Breast epithelium (tissue), 4 donors: ENCODE results near the gene AADACL4. TPM values are rescaled to one million over a fixed set of nuclear protein-coding genes. Genes with fewer than 3 reads are reported as not detected.
A peak's percentile ranks its signal among the peaks of the same experiment; 100 is the strongest.

Source experiments
- DNase-seq, 2 donors: peaks; one replicate each; pipeline ENCODE4 v3.0.0-alpha.2; 2019; ENCODE audit warnings: low spot score in 2 of 2
- H3K27ac ChIP-seq, 2 donors: fragments of 200-600 bp; sonication (generic) in 1 of 2; one replicate each; pipeline ENCODE4 v1.5.1; 2016 to 2019; ENCODE audit warnings: mild to moderate bottlenecking in 1 of 2
- H3K27me3 ChIP-seq, 2 donors: fragments of 200-600 bp; sonication (generic) in 1 of 2; one replicate each; pipeline versions ENCODE4 v1.5.1 to v1.6.0; 2017 to 2019; ENCODE audit warnings: control low read depth in 1 of 2, mild to moderate bottlenecking in 1 of 2
- H3K36me3 ChIP-seq: fragments of 200-600 bp; one replicate; pipeline ENCODE4 v1.5.1; 2019
- H3K4me1 ChIP-seq, 2 donors: fragments of 200-600 bp; sonication (generic); one replicate each; pipeline ENCODE4 v1.5.1; 2016 to 2019; ENCODE audit warnings: control low read depth in 1 of 2
- H3K4me3 ChIP-seq, 3 donors: fragments of 200-600 bp; sonication (generic); 1 replicate in 2 of 3; 2 replicates in 1 of 3; pipeline ENCODE4 v1.5.1; 2016 to 2019; ENCODE audit warnings: mild to moderate bottlenecking in 3 of 3, moderate library complexity in 2 of 3
- H3K9me3 ChIP-seq, 2 donors: fragments of 200-600 bp; sonication (generic) in 1 of 2; one replicate each; pipeline ENCODE4 v1.5.1; 2016 to 2019; ENCODE audit warnings: control low read depth in 1 of 2
- POLR2A ChIP-seq: fragments of 450-650 bp; IDR thresholded peaks from one replicate; pipeline ENCODE4 v1.6.1; 2016; ENCODE audit warnings: antibody characterized with exemption, mild to moderate bottlenecking, moderate library complexity
- POLR2AphosphoS5 ChIP-seq, 3 donors: sonication (generic); formaldehyde crosslinking; IDR thresholded peaks; one replicate each; pipeline ENCODE4 v1.6.1; 2017; ENCODE audit warnings: antibody characterized with exemption in 3 of 3
- intact Hi-C: fragments of 100-400 bp; cut with DNase I; formaldehyde crosslinking; loops from one replicate; pipeline ENCODE4 v1.15.1; 2023; ENCODE audit warnings: low total_unique reads
- total RNA-seq, 3 donors: library from RNA; depleted of rRNA; stranded (reverse); fragments of >200 nt; gene quantifications; one replicate each; pipeline ENCODE4 v1.1.0, GENCODE V29; 2016
- TF ChIP-seq, protein P1 (sequence below), 3 donors: fragments of 450-650 bp; IDR thresholded peaks; one replicate each; pipeline ENCODE4 v1.5.1; 2016 to 2017; ENCODE audit warnings: antibody characterized with exemption in 3 of 3, mild to moderate bottlenecking in 3 of 3, moderate library complexity in 3 of 3

The AADACL4 gene
- total RNA-seq, 3 donors from 2014 or later = not detected

DNA sequence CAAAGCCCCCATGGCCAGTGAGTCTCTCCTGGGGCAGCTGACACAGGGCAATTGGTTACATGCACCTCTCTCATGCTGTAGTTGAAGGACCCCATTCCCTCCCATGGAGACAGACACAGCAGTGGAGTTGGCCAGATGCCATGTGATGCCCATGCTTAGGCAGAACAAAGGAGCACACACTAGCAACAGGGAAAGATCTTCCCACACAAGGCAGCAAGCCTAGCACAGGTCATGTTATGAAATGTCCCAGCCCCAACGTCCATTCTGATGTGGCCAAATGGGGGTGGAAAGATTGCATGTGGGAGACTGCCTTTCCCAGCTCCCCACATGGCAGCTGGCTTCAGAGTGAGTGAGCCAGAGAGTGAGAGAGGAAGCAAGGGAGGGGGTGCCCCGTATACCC, 34.5 kb downstream of the AADACL4 start:
- no peaks in the 10 kb centered on the region for H3K4me1 ChIP-seq
- H3K27me3 ChIP-seq = peaks cover 0 to 3% of the 10 kb centered on the region in 2 donors
- DNase-seq = peak in 1 of 2 donors; percentile 23
- TF ChIP-seq POLR2AphosphoS5 (IDR thresholded peaks at IDR 0.05) (no peak), POLR2A (no peak)
- TF ChIP-seq, protein P1, sequence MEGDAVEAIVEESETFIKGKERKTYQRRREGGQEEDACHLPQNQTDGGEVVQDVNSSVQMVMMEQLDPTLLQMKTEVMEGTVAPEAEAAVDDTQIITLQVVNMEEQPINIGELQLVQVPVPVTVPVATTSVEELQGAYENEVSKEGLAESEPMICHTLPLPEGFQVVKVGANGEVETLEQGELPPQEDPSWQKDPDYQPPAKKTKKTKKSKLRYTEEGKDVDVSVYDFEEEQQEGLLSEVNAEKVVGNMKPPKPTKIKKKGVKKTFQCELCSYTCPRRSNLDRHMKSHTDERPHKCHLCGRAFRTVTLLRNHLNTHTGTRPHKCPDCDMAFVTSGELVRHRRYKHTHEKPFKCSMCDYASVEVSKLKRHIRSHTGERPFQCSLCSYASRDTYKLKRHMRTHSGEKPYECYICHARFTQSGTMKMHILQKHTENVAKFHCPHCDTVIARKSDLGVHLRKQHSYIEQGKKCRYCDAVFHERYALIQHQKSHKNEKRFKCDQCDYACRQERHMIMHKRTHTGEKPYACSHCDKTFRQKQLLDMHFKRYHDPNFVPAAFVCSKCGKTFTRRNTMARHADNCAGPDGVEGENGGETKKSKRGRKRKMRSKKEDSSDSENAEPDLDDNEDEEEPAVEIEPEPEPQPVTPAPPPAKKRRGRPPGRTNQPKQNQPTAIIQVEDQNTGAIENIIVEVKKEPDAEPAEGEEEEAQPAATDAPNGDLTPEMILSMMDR (IDR thresholded peaks at IDR 0.05) = no peak
- no peaks in the 10 kb centered on the region for H3K36me3 ChIP-seq
- intact Hi-C loops = no loop called here
- no peak overlapping the region for H3K4me3 ChIP-seq
- no peaks in the 10 kb centered on the region for H3K9me3 ChIP-seq
- H3K27ac ChIP-seq = peak overlapping the region; percentile 25 to 60

DNA sequence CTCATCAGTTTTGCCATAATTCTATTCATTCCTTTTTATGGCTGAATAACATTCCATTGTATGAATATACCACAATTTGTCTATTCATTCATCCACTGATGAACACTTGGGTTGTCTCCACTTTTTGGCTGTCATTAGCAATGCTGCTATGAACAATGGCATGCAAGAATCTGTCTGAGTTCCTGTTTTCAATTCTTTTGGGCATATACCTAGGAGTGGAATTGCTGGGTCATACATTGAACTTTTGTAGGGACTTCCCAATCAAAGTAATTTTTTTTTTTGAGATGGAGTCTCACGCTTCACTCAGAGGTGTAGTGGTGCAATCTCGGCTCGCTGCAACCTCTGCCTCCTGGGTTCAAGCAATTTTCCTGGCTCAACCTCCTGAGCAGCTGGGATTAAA, 34.9 kb downstream of the AADACL4 start:
- intact Hi-C loops = no loop called here
- TF ChIP-seq POLR2A = no peak
- no peak for TF ChIP-seq POLR2AphosphoS5 (IDR thresholded peaks at IDR 0.05)
- TF ChIP-seq, protein P1 (IDR thresholded peaks at IDR 0.05) = no peak
- Histone ChIP-seq H3K4me1 (no peaks in the 10 kb centered on the region), H3K4me3 (no peak overlapping the region), H3K36me3 (no peaks in the 10 kb centered on the region), H3K27ac (peak overlapping the region in 1 of 2 donors; percentile 25), H3K27me3 (peaks cover 0 to 3% of the 10 kb centered on the region in 2 donors), H3K9me3 (no peaks in the 10 kb centered on the region)
- no peak for DNase-seq

DNA sequence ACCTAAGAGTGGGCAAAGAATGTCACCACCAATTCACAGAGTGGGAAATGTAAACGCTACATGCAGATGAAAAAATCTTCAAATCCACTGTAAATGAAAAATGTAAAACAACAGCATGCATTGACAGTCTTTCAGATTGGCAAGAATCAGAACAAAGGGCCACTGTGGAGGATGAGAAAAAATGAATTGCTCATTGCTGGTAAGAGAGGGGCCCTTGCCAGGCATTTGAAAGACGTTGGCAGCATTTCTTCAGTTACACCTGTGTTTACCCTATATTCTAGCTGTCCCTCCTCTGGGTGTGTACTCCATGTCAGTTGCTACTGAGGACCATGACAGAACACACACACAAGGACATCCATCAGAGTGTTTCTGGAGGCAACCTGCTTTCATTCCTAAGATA, 46.3 kb downstream of the AADACL4 start:
- Histone ChIP-seq H3K4me3 (no peak overlapping the region), H3K27ac (no peak overlapping the region), H3K36me3 (no peaks in the 10 kb centered on the region), H3K4me1 (no peaks in the 10 kb centered on the region), H3K27me3 (no peaks in the 10 kb centered on the region), H3K9me3 (no peaks in the 10 kb centered on the region)
- intact Hi-C loops = no loop called here
- DNase-seq = no peak
- TF ChIP-seq POLR2A = no peak
- TF ChIP-seq, protein P1 (IDR thresholded peaks at IDR 0.05) = no peak
- no peak for TF ChIP-seq POLR2AphosphoS5 (IDR thresholded peaks at IDR 0.05)

DNA sequence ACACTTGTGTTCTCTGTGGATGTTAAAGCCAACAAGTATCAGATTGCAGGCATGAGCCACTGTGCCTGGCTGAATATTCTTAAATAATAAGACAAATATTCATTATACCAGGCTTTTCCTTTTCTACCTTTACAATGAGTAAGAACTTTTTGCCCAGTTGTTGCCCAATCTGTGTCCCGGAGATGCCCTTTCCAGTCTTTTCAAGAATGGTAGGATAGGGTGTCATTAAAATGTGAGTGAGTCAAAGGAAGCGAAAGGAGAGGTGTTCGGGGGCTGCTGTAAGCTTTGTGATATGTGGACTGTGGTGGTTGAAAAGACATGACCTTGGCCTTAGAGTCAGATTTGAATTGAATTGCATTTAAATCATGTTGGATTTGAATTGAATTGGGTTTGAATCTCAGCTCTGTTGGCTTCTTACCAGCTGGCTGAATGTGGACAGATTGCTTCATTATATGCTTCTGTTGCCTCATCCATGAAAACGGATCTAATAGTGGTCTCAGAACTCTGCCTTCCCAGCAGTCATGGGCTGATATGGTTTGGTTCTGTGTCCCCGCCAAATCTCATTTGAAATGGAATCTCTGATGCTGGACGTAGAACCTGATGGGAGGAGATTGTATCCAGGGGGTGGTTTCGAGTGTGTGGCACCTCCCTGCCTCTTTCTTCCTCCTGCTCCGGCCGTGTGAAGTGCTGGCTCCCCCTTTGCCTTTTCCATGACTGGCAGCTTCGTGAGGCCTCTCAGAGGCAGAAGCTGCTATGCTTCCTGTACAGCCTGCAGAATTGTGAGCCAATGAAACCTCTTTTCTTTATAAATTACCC, 49.3 kb downstream of the AADACL4 start:
- TF ChIP-seq POLR2AphosphoS5 (IDR thresholded peaks at IDR 0.05) (no peak), POLR2A (no peak)
- TF ChIP-seq, protein P1 (IDR thresholded peaks at IDR 0.05) = no peak
- H3K27ac ChIP-seq = peak overlapping the region in 1 of 2 donors; percentile 19
- H3K4me1 ChIP-seq = no peaks in the 10 kb centered on the region
- no peaks in the 10 kb centered on the region for H3K9me3 ChIP-seq
- H3K4me3 ChIP-seq = no peak overlapping the region
- intact Hi-C loops = no loop called here
- no peak for DNase-seq
- no peaks in the 10 kb centered on the region for H3K27me3 ChIP-seq
- no peaks in the 10 kb centered on the region for H3K36me3 ChIP-seq

DNA sequence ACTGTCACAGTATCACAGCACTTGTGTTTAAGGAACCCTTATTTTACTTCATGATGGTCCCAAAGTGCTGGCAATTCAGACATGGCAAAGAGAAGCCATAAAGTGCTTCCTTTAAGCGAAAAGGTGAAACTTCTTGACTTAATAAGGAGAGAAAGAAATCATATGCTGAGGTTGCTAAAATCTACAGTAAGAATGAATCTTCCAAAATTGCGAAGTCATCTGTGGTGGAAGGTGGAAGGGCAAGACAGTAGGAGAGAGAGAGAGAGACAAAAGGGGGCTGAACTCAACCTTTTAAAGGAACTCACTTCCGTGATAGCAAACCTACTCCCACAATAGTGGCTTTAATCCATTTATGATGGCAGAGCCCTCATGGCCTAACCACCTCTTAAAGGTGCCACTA, 52.8 kb downstream of the AADACL4 start:
- Histone ChIP-seq H3K9me3 (peaks cover 0 to 9% of the 10 kb centered on the region in 2 donors), H3K27ac (no peak overlapping the region), H3K36me3 (no peaks in the 10 kb centered on the region), H3K27me3 (no peaks in the 10 kb centered on the region), H3K4me1 (no peaks in the 10 kb centered on the region), H3K4me3 (no peak overlapping the region)
- intact Hi-C loops = no loop called here
- no peak for DNase-seq
- TF ChIP-seq POLR2A (no peak), POLR2AphosphoS5 (IDR thresholded peaks at IDR 0.05) (no peak)
- TF ChIP-seq, protein P1 (IDR thresholded peaks at IDR 0.05) = no peak
